ENCODE data around the gene POLD1. TPM values are rescaled to one million over a fixed set of nuclear protein-coding genes. Genes with fewer than 3 reads are reported as not detected.

Gene POLD1
- total RNA-seq, 2 donors from 2014 or later: 5.9 to 10.0 TPM

DNA sequence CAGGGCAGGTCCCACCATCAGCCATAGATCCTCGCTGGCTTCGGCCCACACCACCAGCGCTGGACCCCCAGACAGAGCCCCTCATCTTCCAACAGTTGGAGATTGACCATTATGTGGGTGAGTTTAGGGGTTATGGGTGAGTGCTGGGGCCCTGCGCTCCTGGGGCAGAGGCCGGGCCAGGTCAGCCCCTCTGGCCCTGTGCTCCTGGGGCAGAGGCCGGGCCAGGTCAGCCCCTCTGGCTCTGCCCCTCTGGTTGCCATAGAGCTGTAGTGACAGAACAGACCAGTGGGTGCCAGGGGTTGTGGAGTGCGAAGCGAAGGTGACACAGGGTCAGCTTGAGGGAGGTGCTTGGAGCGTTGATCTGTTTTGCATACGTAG is 15.2 kb downstream of the POLD1 start:
- Histone ChIP-seq H3K27me3 (no peaks in the 10 kb centered on the region), H3K27ac (no peak overlapping the region), H3K9me3 (no peaks in the 10 kb centered on the region), H3K4me1 (no peaks in the 10 kb centered on the region), H3K36me3 (peaks cover 8% of the 10 kb centered on the region), H3K4me3 (no peak overlapping the region)
- TF ChIP-seq, protein P1, sequence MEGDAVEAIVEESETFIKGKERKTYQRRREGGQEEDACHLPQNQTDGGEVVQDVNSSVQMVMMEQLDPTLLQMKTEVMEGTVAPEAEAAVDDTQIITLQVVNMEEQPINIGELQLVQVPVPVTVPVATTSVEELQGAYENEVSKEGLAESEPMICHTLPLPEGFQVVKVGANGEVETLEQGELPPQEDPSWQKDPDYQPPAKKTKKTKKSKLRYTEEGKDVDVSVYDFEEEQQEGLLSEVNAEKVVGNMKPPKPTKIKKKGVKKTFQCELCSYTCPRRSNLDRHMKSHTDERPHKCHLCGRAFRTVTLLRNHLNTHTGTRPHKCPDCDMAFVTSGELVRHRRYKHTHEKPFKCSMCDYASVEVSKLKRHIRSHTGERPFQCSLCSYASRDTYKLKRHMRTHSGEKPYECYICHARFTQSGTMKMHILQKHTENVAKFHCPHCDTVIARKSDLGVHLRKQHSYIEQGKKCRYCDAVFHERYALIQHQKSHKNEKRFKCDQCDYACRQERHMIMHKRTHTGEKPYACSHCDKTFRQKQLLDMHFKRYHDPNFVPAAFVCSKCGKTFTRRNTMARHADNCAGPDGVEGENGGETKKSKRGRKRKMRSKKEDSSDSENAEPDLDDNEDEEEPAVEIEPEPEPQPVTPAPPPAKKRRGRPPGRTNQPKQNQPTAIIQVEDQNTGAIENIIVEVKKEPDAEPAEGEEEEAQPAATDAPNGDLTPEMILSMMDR (IDR thresholded peaks at IDR 0.05): no peak
- no peak for DNase-seq (ENCODE audit: low spot score)

DNA sequence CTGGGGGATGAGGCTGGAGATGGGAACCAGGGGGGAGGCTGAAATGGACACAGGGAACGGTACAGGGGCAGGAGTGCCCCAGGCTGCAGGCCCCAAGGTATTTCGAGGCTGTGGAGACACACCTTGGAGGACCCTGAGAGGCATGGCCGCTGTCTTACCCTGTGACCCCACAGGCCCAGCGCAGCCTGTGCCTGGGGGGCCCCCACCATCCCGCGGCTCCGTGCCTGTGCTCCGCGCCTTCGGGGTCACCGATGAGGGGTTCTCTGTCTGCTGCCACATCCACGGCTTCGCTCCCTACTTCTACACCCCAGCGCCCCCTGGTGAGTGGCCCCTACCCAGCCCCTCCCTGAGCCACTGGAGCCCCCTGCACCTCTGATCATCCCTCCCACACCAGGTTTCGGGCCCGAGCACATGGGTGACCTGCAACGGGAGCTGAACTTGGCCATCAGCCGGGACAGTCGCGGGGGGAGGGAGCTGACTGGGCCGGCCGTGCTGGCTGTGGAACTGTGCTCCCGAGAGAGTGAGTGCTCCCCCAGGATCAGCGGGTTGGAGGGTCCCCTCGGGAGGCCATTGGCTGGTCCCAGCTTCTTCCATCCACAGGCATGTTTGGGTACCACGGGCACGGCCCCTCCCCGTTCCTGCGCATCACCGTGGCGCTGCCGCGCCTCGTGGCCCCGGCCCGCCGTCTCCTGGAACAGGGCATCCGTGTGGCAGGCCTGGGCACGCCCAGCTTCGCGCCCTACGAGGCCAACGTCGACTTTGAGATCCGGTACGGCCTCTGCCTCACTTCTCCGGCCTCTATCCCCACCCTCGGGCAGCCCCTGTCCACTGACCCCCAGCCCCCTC is 17.7 kb downstream of the POLD1 start:
- Histone ChIP-seq H3K4me1 (no peaks in the 10 kb centered on the region), H3K36me3 (peaks cover 8% of the 10 kb centered on the region), H3K27ac (no peak overlapping the region), H3K4me3 (no peak overlapping the region), H3K27me3 (no peaks in the 10 kb centered on the region), H3K9me3 (no peaks in the 10 kb centered on the region)
- TF ChIP-seq, protein P1 (IDR thresholded peaks at IDR 0.05): no peak
- DNase-seq (ENCODE audit: low spot score): no peak

DNA sequence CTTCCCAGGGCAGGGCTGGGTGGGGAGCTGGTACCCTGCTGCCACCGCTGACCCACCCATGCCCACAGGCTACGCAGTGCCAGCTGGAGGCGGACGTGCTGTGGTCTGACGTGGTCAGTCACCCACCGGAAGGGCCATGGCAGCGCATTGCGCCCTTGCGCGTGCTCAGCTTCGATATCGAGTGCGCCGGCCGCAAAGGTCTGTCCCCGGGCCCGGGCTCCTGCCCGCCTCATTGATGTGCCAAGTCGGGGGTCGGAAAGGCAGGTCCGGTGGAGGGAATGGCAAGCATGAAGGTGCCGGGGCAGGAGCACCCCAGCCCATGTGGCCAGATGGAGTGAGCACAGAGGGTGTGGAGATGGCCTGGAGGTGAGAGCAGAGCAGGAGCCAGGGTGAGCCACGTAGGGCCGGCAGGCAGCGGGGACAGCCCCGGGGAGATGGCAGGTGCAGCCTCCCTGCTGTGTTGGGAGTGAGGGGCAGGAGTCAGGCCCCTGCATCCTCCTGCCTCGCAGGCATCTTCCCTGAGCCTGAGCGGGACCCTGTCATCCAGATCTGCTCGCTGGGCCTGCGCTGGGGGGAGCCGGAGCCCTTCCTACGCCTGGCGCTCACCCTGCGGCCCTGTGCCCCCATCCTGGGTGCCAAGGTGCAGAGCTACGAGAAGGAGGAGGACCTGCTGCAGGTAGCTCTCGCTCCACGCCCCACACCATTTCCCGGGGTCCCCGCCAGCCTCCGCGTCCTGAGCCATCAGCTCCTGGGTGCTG is 18.6 kb downstream of the POLD1 start:
- H3K36me3 ChIP-seq: peaks cover 8% of the 10 kb centered on the region
- no peak overlapping the region for H3K27ac ChIP-seq
- TF ChIP-seq, protein P1 (IDR thresholded peaks at IDR 0.05): no peak
- no peak overlapping the region for H3K4me3 ChIP-seq
- no peak for DNase-seq (ENCODE audit: low spot score)
- no peaks in the 10 kb centered on the region for H3K9me3 ChIP-seq
- H3K4me1 ChIP-seq: no peaks in the 10 kb centered on the region
- no peaks in the 10 kb centered on the region for H3K27me3 ChIP-seq

DNA sequence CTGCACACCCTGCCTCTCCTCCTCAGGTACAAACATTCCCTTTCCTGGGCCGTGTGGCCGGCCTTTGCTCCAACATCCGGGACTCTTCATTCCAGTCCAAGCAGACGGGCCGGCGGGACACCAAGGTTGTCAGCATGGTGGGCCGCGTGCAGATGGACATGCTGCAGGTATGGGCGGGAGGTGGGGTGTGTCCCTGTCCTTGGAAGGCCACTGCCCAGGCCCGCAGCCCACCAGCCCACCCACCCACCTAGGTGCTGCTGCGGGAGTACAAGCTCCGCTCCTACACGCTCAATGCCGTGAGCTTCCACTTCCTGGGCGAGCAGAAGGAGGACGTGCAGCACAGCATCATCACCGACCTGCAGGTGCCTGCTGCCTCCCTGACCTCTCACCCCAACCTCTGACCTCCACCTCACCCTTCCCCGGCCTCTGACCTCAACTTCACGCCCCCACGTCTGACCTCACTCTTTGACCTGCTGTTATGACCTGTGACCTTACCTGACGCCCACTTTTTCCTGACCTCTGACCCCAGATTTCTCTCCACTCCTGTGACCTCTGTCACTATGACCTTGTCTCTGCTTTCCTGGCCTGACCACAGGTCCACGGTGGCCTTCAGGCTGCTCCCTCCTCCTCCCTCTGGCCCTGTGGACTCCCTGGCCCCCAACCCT is 22.1 kb downstream of the POLD1 start:
- H3K36me3 ChIP-seq: peaks cover 18% of the 10 kb centered on the region
- TF ChIP-seq, protein P1 (IDR thresholded peaks at IDR 0.05): no peak

DNA sequence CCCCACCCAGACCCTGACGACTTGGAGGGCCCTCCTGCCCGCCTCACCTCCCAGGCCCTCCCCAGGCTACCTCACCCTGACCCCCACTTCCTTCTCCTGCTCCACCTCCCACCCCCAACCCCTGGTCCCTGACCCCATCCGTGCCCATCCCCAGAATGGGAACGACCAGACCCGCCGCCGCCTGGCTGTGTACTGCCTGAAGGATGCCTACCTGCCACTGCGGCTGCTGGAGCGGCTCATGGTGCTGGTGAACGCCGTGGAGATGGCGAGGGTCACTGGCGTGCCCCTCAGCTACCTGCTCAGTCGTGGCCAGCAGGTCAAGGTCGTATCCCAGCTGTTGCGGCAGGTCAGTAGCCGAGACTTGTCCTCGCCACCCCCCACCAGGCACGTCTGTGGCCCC is 22.7 kb downstream of the POLD1 start:
- Histone ChIP-seq H3K36me3 (peaks cover 18% of the 10 kb centered on the region), H3K9me3 (no peaks in the 10 kb centered on the region), H3K27me3 (no peaks in the 10 kb centered on the region), H3K4me1 (no peaks in the 10 kb centered on the region), H3K27ac (no peak overlapping the region), H3K4me3 (no peak overlapping the region)
- no peak for DNase-seq (ENCODE audit: low spot score)
- TF ChIP-seq, protein P1 (IDR thresholded peaks at IDR 0.05): no peak

More for the DNA sequence above, 22.1 kb downstream of the POLD1 start:
- no peaks in the 10 kb centered on the region for H3K27me3 ChIP-seq
- no peak overlapping the region for H3K4me3 ChIP-seq
- no peak for DNase-seq (ENCODE audit: low spot score)
- H3K4me1 ChIP-seq: no peaks in the 10 kb centered on the region
- no peaks in the 10 kb centered on the region for H3K9me3 ChIP-seq
- H3K27ac ChIP-seq: no peak overlapping the region

All from right atrium auricular region (tissue), 2 donors.